ACC112 (cell line): ENCODE measurements around the gene MT1B.
"Not testable (repeated sequence)": the region's sequence is repeated elsewhere in the genome, so short reads cannot be mapped to it uniquely, and the experiment has no call there.

Experiments used
- H2AFZ ChIP-seq: fragments of 200-600 bp; sonication (generic); one replicate; pipeline ENCODE4 v1.6.0; 2017; ENCODE audit warnings: antibody characterized with exemption, low read length; ENCODE audit not compliant: unreplicated experiment
- H3K27ac ChIP-seq: fragments of 200-600 bp; sonication (generic); 2 replicates; pipeline ENCODE4 v1.5.1; 2014; ENCODE audit warnings: low read depth, mild to moderate bottlenecking, antibody characterized with exemption, low read length, moderate library complexity
- H3K27me3 ChIP-seq: fragments of 200-600 bp; sonication (generic); 2 replicates; pipeline ENCODE4 v1.6.1; 2014; ENCODE audit warnings: mild to moderate bottlenecking, antibody characterized with exemption, low read length, moderate library complexity, mixed read lengths; ENCODE audit not compliant: insufficient read depth
- H3K36me3 ChIP-seq: fragments of 200-600 bp; sonication (generic); 2 replicates; pipeline ENCODE4 v1.6.1; 2016; ENCODE audit warnings: mild to moderate bottlenecking, antibody characterized with exemption, low read length, moderate library complexity, mixed read lengths; ENCODE audit not compliant: insufficient read depth
- H3K4me1 ChIP-seq: fragments of 200-600 bp; sonication (generic); one replicate; pipeline ENCODE4 v1.6.1; 2016; ENCODE audit warnings: low read length, mixed read lengths; ENCODE audit not compliant: insufficient read depth, unreplicated experiment, control insufficient read depth
- H3K4me3 ChIP-seq: fragments of 200-600 bp; sonication (generic); 2 replicates; pipeline ENCODE4 v1.5.1; 2014; ENCODE audit warnings: mild to moderate bottlenecking, low read depth, low read length
- H3K79me2 ChIP-seq: fragments of 200-600 bp; sonication (generic); one replicate; pipeline ENCODE4 v1.6.0; 2016; ENCODE audit warnings: low read length; ENCODE audit not compliant: control insufficient read depth, unreplicated experiment, insufficient read depth

Gene MT1B

GRCh38 chr16:56620339-56620897 lies 31.3 kb upstream of the MT1B start:
- no peaks in the 10 kb centered on the region for H3K36me3 ChIP-seq
- H3K4me3 ChIP-seq: no peak overlapping the region
- H3K27me3 ChIP-seq: no peaks in the 10 kb centered on the region
- peaks cover 17% of the 10 kb centered on the region for H3K79me2 ChIP-seq
- H2AFZ ChIP-seq: no peak overlapping the region
- H3K27ac ChIP-seq: no peak overlapping the region
- peaks cover 19% of the 10 kb centered on the region for H3K4me1 ChIP-seq

- Histone ChIP-seq H3K79me2 (peaks cover 30% of the 10 kb centered on the region), H3K4me1 (peaks cover 19% of the 10 kb centered on the region)
- not testable (repeated sequence) for H3K36me3 ChIP-seq, H2AFZ ChIP-seq, H3K27me3 ChIP-seq, H3K4me3 ChIP-seq, H3K27ac ChIP-seq
Observed at GRCh38 chr16:56621665-56622445, 29.8 kb upstream of the MT1B start.

- not testable (repeated sequence) for H3K27me3 ChIP-seq, H3K4me3 ChIP-seq, H3K36me3 ChIP-seq, H3K27ac ChIP-seq, H2AFZ ChIP-seq
- Histone ChIP-seq H3K4me1 (peaks cover 15% of the 10 kb centered on the region), H3K79me2 (peaks cover 24% of the 10 kb centered on the region)
Observed at GRCh38 chr16:56623184-56623583, 28.5 kb upstream of the MT1B start.

- peaks cover 10% of the 10 kb centered on the region for H3K4me1 ChIP-seq
- no peak overlapping the region for H3K27ac ChIP-seq
- no peaks in the 10 kb centered on the region for H3K27me3 ChIP-seq
- H3K79me2 ChIP-seq: peaks cover 21% of the 10 kb centered on the region
- H2AFZ ChIP-seq: no peak overlapping the region
- H3K36me3 ChIP-seq: no peaks in the 10 kb centered on the region
- H3K4me3 ChIP-seq: no peak overlapping the region
Observed at GRCh38 chr16:56623637-56624036, 28.0 kb upstream of the MT1B start.

GRCh38 chr16:56625140-56625942 lies 26.3 kb upstream of the MT1B start, which contains the start of gene MT1E:
TSS of gene MT1E (plus strand) at chr16:56625781. CDS start at chr16:56625852, 71 bp downstream.
- Histone ChIP-seq H3K27me3 (no peaks in the 10 kb centered on the region), H2AFZ (peak within 1 kb of the TSS; percentile 84), H3K79me2 (peaks cover 21% of the 10 kb centered on the region), H3K4me1 (peaks cover 8% of the 10 kb centered on the region), H3K4me3 (peak within 1 kb of the TSS; percentile 96), H3K27ac (peak within 1 kb of the TSS; percentile 88), H3K36me3 (no peaks in the 10 kb centered on the region)

- peak overlapping the region; percentile 88 for H3K27ac ChIP-seq
- peak overlapping the region; percentile 96 for H3K4me3 ChIP-seq
- H3K79me2 ChIP-seq: peaks cover 21% of the 10 kb centered on the region
- H3K4me1 ChIP-seq: peaks cover 8% of the 10 kb centered on the region
- no peak overlapping the region for H2AFZ ChIP-seq
- H3K36me3 ChIP-seq: no peaks in the 10 kb centered on the region
- no peaks in the 10 kb centered on the region for H3K27me3 ChIP-seq
Observed at GRCh38 chr16:56625943-56626654, 25.6 kb upstream of the MT1B start.

- Histone ChIP-seq H3K79me2 (peaks cover 21% of the 10 kb centered on the region), H3K4me1 (peaks cover 8% of the 10 kb centered on the region), H3K27me3 (no peaks in the 10 kb centered on the region), H2AFZ (no peak overlapping the region), H3K4me3 (peak overlapping the region; percentile 96), H3K36me3 (no peaks in the 10 kb centered on the region), H3K27ac (peak overlapping the region; percentile 88)
Observed at GRCh38 chr16:56626685-56627084, 25.0 kb upstream of the MT1B start.

- no peak overlapping the region for H3K4me3 ChIP-seq
- no peak overlapping the region for H3K27ac ChIP-seq
- H3K79me2 ChIP-seq: peaks cover 21% of the 10 kb centered on the region
- no peaks in the 10 kb centered on the region for H3K36me3 ChIP-seq
- H2AFZ ChIP-seq: no peak overlapping the region
- peaks cover 8% of the 10 kb centered on the region for H3K4me1 ChIP-seq
- H3K27me3 ChIP-seq: no peaks in the 10 kb centered on the region
Observed at GRCh38 chr16:56628486-56629350, 23.0 kb upstream of the MT1B start.

GRCh38 chr16:56629531-56629930 lies 22.2 kb upstream of the MT1B start:
- Histone ChIP-seq H3K27ac (no peak overlapping the region), H3K79me2 (peaks cover 21% of the 10 kb centered on the region), H2AFZ (no peak overlapping the region), H3K36me3 (no peaks in the 10 kb centered on the region), H3K4me1 (peaks cover 8% of the 10 kb centered on the region), H3K4me3 (no peak overlapping the region), H3K27me3 (no peaks in the 10 kb centered on the region)
